GM21786 (cell line): ENCODE results near the gene OGFR.

ENCODE experiments used
- ATAC-seq: cut with Tn5 transposase; IDR thresholded peaks from one replicate; pipeline ENCODE4 v1.9.1; 2021; ENCODE audit not compliant: unreplicated experiment

The OGFR gene

GRCh38 chr20:62814060-62814708 is 9.5 kb downstream of the OGFR start:
- ATAC-seq, result no peak

DNA sequence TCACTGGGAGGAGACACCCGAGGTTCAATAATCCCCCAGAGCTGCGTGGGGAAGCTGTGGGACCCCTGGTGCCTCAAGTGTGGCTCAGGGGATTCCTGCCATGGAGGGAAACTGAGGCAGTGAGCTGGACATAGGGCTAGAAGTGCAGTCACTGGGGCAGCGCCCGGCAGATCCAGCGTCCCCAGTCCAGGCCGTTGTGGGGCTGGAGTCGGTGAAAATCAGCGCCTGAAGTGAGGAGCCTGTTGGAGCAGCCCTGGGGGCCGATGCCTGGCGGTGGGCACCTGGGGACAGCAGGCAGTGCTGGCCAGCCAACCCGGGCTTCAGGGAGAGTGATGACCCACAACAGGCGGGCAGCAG is 10.1 kb downstream of the OGFR start:
- ATAC-seq, result no peak

DNA sequence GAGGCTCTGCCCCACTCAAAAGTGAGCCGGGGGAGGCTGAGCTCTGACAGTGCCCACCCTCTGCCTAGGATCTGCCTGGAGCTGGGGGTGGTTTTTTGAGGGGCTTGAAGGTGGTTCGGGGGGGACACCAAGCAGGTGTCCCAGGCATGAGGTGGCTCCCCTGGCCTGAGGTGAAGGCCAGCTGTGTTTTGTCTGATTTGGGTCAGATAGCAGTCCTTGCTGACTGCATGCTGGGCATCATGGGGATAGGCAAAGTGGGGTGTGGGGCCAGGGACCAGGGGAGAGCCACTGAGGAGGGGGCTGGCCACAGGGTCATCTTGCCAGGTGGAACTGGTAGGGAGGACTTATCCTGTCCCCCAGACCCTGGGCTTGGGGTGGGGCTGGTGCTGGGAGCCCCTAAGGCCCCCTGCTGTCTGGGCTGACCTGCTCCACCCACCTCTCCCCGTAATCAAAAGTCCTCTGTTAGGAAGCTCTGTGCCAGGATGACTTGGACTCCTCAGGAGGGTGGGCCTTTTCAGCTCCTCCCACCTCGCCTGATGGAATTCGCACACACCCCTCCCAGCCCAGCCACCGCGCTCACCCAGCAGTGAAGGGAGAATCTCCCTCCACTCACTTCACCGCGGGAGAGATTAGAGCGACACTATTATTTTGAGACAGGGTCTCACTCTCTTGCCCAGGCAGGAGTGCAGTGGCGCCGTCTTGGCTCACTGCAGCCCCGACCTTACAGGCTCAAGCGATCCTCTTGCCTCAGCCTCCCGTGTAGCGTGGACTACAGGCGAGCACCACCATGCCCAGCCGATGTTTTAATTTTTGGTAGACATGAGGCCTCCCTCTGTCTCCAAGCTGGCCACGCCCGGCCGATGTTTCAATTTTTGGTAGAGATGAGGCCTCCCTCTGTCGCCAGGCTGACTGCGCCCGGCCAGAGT is 10.7 kb downstream of the OGFR start:
- no peak for ATAC-seq

DNA sequence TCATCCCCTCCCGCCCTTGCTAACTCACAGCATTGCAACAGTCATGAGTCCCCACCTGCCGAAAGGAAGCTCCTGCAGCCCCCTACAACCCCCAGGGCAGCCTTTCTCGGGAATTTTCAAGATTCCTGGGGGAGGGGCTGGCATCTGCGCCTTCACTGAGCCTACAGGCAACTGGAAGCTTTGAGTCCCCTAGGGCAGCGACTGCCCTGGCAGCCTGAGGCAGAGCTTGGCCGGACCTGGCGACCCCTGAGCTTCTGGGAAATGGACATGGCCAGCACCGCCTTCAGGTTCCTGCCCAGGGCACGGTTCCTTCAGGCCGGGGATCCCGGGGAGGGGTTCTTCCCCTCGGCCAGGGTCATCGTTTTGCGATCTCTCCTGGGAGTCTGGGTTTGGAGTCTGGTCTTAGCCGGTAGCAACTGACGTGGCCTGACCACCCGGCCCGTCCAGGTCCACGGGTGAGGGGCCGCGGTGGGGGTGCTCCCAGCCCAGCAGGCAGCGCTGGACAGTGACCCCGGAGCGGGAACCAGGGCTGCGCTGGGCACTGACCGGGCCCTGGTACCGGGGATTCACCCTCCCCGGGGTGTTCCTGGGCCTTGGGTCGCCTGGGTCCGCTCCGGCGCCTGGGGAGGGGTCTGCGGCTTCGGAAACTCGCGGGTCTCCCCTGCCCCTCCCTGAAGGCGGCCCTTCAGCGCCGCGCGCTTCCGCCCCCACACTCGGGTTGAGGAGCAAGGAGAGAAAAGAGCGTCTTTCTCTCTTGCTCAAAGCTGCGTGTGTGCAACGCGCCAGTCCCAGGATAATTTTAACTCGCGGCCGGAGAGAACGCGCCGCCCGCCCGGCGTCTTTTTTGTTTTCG is 11.6 kb downstream of the OGFR start:
- no peak for ATAC-seq

- ATAC-seq, result no peak
Measured at GRCh38 chr20:62816884-62817873, 12.5 kb downstream of the OGFR start, which contains the start of gene COL9A3. Gene COL9A3, plus strand, starts transcription at chr20:62817050. Its CDS starts 15 bp downstream, at chr20:62817065.

DNA sequence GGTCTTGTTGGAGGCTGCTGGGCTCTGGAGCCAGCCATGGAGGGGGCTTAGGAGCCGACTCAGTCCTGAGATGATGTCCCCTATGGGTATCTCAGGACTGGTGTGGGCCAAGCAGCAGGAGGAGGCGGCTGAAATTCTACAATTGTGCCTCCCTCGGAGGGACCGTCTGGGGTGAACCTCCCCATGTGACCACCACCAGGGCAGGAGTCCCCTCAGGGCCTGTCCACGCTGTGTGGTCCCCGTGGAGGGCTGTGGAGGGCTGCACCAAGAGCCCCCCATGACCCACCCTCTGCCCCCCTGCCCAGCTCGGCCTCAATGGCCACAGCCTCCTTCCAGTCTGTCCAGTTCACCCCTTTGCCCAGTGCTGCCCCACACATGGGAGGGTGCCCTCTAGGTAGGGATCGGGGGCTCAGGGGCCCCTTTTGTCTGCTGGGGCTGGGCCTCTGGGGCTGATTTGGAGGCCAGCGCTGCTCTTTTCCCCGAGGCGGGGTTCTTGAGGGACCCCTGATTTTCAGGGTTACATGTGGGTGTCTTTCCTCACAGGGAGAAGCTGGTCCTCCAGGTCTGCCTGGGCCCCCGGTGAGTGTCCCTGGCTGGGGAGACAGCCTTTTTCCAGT is 13.4 kb downstream of the OGFR start:
- ATAC-seq, result no peak

DNA sequence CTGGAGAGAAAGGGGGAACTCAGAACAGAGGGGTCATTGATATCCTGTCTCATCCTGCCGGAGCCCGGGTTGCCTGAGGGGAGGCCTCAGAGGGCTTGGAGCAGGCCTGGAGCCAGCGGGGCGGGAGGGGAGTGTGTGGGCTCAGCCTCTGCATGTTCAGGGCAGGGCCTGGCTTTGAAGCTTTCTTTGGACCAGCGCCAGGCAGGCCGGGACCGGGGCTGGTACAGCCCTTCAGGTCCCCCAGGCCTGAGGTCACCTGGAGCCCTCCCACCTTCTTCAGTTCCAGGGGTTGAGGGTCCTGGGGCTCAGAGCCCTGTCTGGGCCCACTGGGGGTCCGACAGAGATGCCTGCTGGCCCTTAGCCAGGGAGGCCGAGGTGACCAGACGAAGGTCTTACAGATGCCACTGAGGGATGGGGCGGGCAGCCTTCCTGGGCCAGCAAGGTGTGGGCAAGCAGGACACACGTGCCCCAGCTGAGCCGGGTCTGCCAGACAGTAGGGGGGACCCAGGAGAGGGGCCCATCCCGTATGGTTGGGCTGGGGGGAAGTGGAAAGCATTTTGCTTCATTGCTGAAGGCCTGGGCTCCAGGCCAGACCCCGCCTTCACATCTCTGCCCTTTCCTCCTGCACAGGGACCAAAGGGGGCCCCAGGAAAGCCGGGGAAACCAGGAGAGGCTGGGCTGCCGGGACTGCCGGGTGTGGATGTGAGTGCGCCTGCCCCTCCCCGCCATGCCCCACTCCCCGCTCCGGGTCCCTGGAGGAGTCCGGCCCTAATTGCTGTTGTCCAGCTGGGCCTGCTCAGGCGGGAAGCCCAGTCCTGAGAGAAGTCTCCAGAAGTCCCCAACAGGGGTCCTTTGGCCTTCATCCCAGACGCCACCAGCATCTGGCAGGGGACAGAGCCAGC is 14.2 kb downstream of the OGFR start:
- ATAC-seq, result no peak

- ATAC-seq, result no peak
Measured at GRCh38 chr20:62819494-62820174, 15.0 kb downstream of the OGFR start.

GRCh38 chr20:62820208-62820961 is 15.8 kb downstream of the OGFR start:
- ATAC-seq, result no peak

- ATAC-seq, result no peak
Measured at GRCh38 chr20:62820962-62821725, 16.5 kb downstream of the OGFR start.

DNA sequence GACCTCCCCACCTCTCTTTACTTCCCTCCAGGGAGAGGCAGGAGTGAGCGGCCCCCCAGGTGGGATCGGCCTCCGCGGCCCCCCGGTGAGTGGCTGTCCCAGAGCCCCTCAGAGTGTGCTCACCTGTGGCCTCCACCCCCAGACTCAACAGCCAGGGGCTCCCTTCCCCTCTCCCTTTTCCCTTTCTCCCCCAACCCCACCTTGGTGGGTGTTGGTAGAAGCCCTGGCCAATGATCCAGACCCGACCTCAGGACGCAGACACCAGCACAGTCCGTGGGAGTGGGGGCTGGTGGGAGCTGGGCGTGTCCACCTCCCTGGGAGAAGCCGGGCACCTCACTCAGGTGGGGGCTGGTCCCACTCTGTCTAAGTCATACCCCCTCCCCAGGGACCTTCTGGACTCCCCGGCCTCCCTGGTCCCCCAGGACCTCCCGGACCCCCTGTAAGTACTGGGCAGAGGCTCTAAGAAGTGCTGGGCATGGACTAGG is 17.1 kb downstream of the OGFR start:
- no peak for ATAC-seq

DNA sequence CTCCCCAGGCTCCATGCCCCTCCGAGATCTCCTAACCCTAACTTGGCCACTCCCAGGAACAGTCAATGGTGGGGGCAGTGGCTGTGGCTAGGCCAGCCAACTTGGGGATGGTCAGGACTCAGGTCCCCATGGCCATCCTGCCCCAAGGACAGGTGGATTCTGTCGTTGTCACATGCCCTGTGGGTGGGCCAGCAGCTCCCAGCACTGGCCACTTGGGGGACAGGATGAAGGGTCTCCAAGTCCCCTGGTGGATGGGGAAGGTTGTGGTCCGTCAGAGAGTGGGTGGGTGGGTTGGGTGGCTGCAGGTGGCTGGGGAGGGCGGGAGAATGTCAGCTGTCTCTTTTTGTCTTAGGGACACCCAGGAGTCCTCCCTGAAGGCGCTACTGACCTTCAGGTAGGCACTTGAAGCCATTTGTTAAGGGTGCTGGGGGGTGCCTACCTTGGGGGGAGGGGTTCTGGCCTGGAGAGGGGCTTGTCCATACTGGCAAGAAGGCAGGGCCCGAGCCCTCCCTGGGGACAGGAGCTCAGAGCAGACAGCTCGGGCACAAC is 17.7 kb downstream of the OGFR start:
- no peak for ATAC-seq

GRCh38 chr20:62822788-62823651 is 18.4 kb downstream of the OGFR start:
- ATAC-seq, result no peak

- ATAC-seq, result no peak
Measured at GRCh38 chr20:62823688-62824475, 19.2 kb downstream of the OGFR start.
